Activated CD4-positive, CD25-positive, alpha-beta regulatory T cell treated with anti-CD3 and anti-CD28 coated beads, Interleukin-2, amount 50 U/mL, for 24 hours (primary cell): Measurements from ENCODE around the gene NEDD9.
A peak's percentile ranks its signal among the peaks of the same experiment; 100 is the strongest.

Source experiments
- ATAC-seq, 2 donors: fragments of 150-1000 bp; cut with Tn5 transposase; one replicate each; pipeline ENCODE4 v1.10.0; 2021; ENCODE audit warnings: mild to moderate bottlenecking in 1 of 2, moderate library complexity in 1 of 2

NEDD9 gene

GRCh38 chr6:11172501-11173327 lies 59.8 kb downstream of the NEDD9 start:
- peak; percentile 25 to 38 for ATAC-seq

- no peak for ATAC-seq
These were observed 60.5 kb downstream of the NEDD9 start for GRCh38 chr6:11171952-11172351.

- no peak for ATAC-seq
These were observed 64.3 kb downstream of the NEDD9 start for GRCh38 chr6:11168091-11168635.

GRCh38 chr6:11166948-11167347 lies 65.5 kb downstream of the NEDD9 start:
- no peak for ATAC-seq

- ATAC-seq: peak in 1 of 2 donors; percentile 45
These were observed 67.5 kb downstream of the NEDD9 start for GRCh38 chr6:11164717-11165646.

GRCh38 chr6:11163932-11164331 lies 68.5 kb downstream of the NEDD9 start:
- ATAC-seq: no peak

- no peak for ATAC-seq
These were observed 70.2 kb downstream of the NEDD9 start for GRCh38 chr6:11162262-11162661.

- no peak for ATAC-seq
These were observed 71.2 kb downstream of the NEDD9 start for GRCh38 chr6:11161031-11161956.

- no peak for ATAC-seq
These were observed 72.3 kb downstream of the NEDD9 start for GRCh38 chr6:11160199-11160598.

GRCh38 chr6:11155589-11155988 lies 76.9 kb downstream of the NEDD9 start:
- no peak for ATAC-seq

GRCh38 chr6:11153447-11153846 lies 79.0 kb downstream of the NEDD9 start:
- no peak for ATAC-seq

- ATAC-seq: no peak
These were observed 79.9 kb downstream of the NEDD9 start for GRCh38 chr6:11152581-11152980.

GRCh38 chr6:11151488-11151887 lies 81.0 kb downstream of the NEDD9 start:
- ATAC-seq: no peak

GRCh38 chr6:11149551-11149950 lies 82.9 kb downstream of the NEDD9 start:
- no peak for ATAC-seq

GRCh38 chr6:11146117-11146826 lies 86.2 kb downstream of the NEDD9 start:
- no peak for ATAC-seq

GRCh38 chr6:11144393-11144851 lies 88.0 kb downstream of the NEDD9 start:
- peak; percentile 79 to 87 for ATAC-seq

GRCh38 chr6:11143394-11144371 lies 88.8 kb downstream of the NEDD9 start:
- no peak for ATAC-seq

GRCh38 chr6:11142296-11143027 lies 90.0 kb downstream of the NEDD9 start:
- ATAC-seq: no peak

GRCh38 chr6:11141295-11141694 lies 91.2 kb downstream of the NEDD9 start:
- no peak for ATAC-seq
